ENCODE data around the gene SNRNP48. TPM values are rescaled to one million over a fixed set of nuclear protein-coding genes. Genes with fewer than 3 reads are reported as not detected.

The SNRNP48 gene
- polyA plus RNA-seq, 1 donor from 2014 or later, result 17.5 TPM

DNA sequence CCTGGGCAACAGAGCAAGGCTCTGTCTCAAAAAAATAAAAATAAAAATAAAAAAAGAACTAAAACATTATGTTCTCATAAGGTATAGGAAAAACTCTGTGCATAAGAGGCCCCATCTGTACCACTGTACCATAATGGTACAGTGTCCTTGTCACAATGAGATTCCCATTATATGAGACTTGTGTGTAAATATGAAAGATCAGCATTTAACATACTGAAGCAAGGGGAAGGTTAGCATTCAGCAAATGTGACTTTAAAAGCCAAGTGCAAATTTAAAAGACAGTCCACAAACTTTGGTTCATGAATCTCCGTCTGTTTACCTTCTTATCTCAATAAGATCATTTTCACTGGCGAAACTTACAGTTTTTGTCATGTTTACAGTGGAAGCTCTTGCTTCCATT, 32.3 kb upstream of the SNRNP48 start:
- Histone ChIP-seq H3K36me3 (ENCODE audit: insufficient read depth, low read length) (no peaks in the 10 kb centered on the region), H3K79me2 (replicated peaks; ENCODE audit: insufficient read depth, low read length) (no peaks in the 10 kb centered on the region)

DNA sequence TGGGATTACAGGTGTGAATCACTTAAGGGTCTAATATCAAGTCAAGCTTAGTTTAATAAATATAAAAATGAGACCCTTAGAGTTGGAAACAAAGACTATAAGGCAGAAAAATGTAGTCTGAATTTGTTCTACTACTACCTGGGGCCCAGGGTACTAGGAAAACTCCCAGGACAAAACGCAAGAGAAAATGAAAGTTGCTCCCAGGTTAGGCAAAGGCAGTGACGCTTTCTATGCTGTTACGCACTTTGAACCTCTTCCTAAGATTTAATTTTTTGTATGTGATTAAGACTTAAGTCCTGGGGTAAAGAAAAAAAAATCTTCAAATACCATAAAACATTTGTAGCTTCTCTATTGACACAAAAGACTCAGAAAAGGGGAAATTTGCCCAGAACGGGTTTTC, 31.2 kb upstream of the SNRNP48 start:
- Histone ChIP-seq H3K4me3 (ENCODE audit: low read length) (no peak overlapping the region), H3K9me2 (ENCODE audit: insufficient read depth, low read length) (no peaks in the 10 kb centered on the region), H3K36me3 (ENCODE audit: insufficient read depth, low read length) (no peaks in the 10 kb centered on the region), H3F3A (ENCODE audit: insufficient read depth, low read length, poor library complexity, severe bottlenecking) (no peaks in the 10 kb centered on the region), H2AFZ (ENCODE audit: low read depth, low read length) (no peak overlapping the region), H3K9me3 (ENCODE audit: low read length) (no peaks in the 10 kb centered on the region), H3K27ac (ENCODE audit: low read length) (no peak overlapping the region), H3K79me2 (replicated peaks; ENCODE audit: insufficient read depth, low read length) (no peaks in the 10 kb centered on the region), H3K27me3 (ENCODE audit: insufficient read depth, low read depth, low read length) (no peaks in the 10 kb centered on the region), H3K9ac (ENCODE audit: low read length) (no peak overlapping the region), H4K20me1 (ENCODE audit: insufficient read depth) (no peaks in the 10 kb centered on the region), H3K4me2 (ENCODE audit: low read length) (no peak overlapping the region)
- TF ChIP-seq MXI1 (conservative IDR thresholded peaks at IDR 0.05; ENCODE audit: poor library complexity, severe bottlenecking) (no peak), EP300 (conservative IDR thresholded peaks at IDR 0.05; ENCODE audit: poor library complexity, severe bottlenecking) (no peak), SMC3 (conservative IDR thresholded peaks at IDR 0.05; ENCODE audit: poor library complexity) (no peak), TAF1 (IDR thresholded peaks at IDR 0.05; ENCODE audit: low read depth) (no peak), RAD21 (conservative IDR thresholded peaks at IDR 0.05) (no peak), EZH2 (IDR thresholded peaks at IDR 0.05; ENCODE audit: borderline replicate concordance, insufficient read depth, low read length, poor library complexity, severe bottlenecking) (no peak), POLR2AphosphoS5 (IDR thresholded peaks at IDR 0.05) (no peak)
- TF ChIP-seq, protein P1, sequence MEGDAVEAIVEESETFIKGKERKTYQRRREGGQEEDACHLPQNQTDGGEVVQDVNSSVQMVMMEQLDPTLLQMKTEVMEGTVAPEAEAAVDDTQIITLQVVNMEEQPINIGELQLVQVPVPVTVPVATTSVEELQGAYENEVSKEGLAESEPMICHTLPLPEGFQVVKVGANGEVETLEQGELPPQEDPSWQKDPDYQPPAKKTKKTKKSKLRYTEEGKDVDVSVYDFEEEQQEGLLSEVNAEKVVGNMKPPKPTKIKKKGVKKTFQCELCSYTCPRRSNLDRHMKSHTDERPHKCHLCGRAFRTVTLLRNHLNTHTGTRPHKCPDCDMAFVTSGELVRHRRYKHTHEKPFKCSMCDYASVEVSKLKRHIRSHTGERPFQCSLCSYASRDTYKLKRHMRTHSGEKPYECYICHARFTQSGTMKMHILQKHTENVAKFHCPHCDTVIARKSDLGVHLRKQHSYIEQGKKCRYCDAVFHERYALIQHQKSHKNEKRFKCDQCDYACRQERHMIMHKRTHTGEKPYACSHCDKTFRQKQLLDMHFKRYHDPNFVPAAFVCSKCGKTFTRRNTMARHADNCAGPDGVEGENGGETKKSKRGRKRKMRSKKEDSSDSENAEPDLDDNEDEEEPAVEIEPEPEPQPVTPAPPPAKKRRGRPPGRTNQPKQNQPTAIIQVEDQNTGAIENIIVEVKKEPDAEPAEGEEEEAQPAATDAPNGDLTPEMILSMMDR (IDR thresholded peaks at IDR 0.05; ENCODE audit: poor library complexity, severe bottlenecking), result no peak
- TF ChIP-seq, protein P2, sequence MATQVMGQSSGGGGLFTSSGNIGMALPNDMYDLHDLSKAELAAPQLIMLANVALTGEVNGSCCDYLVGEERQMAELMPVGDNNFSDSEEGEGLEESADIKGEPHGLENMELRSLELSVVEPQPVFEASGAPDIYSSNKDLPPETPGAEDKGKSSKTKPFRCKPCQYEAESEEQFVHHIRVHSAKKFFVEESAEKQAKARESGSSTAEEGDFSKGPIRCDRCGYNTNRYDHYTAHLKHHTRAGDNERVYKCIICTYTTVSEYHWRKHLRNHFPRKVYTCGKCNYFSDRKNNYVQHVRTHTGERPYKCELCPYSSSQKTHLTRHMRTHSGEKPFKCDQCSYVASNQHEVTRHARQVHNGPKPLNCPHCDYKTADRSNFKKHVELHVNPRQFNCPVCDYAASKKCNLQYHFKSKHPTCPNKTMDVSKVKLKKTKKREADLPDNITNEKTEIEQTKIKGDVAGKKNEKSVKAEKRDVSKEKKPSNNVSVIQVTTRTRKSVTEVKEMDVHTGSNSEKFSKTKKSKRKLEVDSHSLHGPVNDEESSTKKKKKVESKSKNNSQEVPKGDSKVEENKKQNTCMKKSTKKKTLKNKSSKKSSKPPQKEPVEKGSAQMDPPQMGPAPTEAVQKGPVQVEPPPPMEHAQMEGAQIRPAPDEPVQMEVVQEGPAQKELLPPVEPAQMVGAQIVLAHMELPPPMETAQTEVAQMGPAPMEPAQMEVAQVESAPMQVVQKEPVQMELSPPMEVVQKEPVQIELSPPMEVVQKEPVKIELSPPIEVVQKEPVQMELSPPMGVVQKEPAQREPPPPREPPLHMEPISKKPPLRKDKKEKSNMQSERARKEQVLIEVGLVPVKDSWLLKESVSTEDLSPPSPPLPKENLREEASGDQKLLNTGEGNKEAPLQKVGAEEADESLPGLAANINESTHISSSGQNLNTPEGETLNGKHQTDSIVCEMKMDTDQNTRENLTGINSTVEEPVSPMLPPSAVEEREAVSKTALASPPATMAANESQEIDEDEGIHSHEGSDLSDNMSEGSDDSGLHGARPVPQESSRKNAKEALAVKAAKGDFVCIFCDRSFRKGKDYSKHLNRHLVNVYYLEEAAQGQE (IDR thresholded peaks at IDR 0.05; ENCODE audit: borderline replicate concordance), result no peak

More for the DNA sequence above, 32.3 kb upstream of the SNRNP48 start:
- no peaks in the 10 kb centered on the region for H4K20me1 ChIP-seq (ENCODE audit: insufficient read depth)
- no peaks in the 10 kb centered on the region for H3K9me2 ChIP-seq (ENCODE audit: insufficient read depth, low read length)
- H3K4me3 ChIP-seq (ENCODE audit: low read length), result no peak overlapping the region
- no peaks in the 10 kb centered on the region for H3F3A ChIP-seq (ENCODE audit: insufficient read depth, low read length, poor library complexity, severe bottlenecking)
- no peak overlapping the region for H3K9ac ChIP-seq (ENCODE audit: low read length)
- no peak for TF ChIP-seq MXI1 (conservative IDR thresholded peaks at IDR 0.05; ENCODE audit: poor library complexity, severe bottlenecking)
- no peak overlapping the region for H3K4me2 ChIP-seq (ENCODE audit: low read length)
- H2AFZ ChIP-seq (ENCODE audit: low read depth, low read length), result no peak overlapping the region
- no peak overlapping the region for H3K27ac ChIP-seq (ENCODE audit: low read length)
- no peaks in the 10 kb centered on the region for H3K9me3 ChIP-seq (ENCODE audit: low read length)
- no peaks in the 10 kb centered on the region for H3K27me3 ChIP-seq (ENCODE audit: insufficient read depth, low read depth, low read length)

DNA sequence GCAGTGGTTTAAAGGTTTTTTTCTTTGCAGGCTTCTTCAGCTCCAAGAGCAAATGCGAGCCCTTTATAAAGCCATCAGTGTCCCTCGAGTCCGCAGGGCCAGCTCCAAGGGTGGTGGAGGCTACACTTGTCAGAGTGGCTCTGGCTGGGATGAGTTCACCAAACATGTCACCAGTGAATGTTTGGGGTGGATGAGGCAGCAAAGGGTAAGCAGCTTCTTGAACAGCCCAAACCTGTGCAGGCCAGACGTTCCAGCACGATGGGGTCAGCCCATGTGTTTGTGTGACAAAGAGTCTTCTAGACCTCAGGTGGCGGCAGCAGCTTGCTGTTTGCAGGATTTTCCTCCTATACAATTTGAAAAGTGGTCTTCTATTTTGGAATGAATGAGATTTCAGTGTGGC, 30.8 kb upstream of the SNRNP48 start:
- Histone ChIP-seq H2AFZ (ENCODE audit: low read depth, low read length) (no peak overlapping the region), H3K9me3 (ENCODE audit: low read length) (no peaks in the 10 kb centered on the region), H3K79me2 (replicated peaks; ENCODE audit: insufficient read depth, low read length) (no peaks in the 10 kb centered on the region), H3F3A (ENCODE audit: insufficient read depth, low read length, poor library complexity, severe bottlenecking) (no peaks in the 10 kb centered on the region), H3K4me2 (ENCODE audit: low read length) (no peak overlapping the region), H3K4me3 (ENCODE audit: low read length) (no peak overlapping the region), H3K9ac (ENCODE audit: low read length) (no peak overlapping the region), H3K36me3 (ENCODE audit: insufficient read depth, low read length) (no peaks in the 10 kb centered on the region), H3K27me3 (ENCODE audit: insufficient read depth, low read depth, low read length) (no peaks in the 10 kb centered on the region), H3K9me2 (ENCODE audit: insufficient read depth, low read length) (no peaks in the 10 kb centered on the region), H4K20me1 (ENCODE audit: insufficient read depth) (no peaks in the 10 kb centered on the region), H3K27ac (ENCODE audit: low read length) (no peak overlapping the region)
- TF ChIP-seq EZH2 (IDR thresholded peaks at IDR 0.05; ENCODE audit: borderline replicate concordance, insufficient read depth, low read length, poor library complexity, severe bottlenecking), result no peak
- no peak for TF ChIP-seq RAD21 (conservative IDR thresholded peaks at IDR 0.05)
- TF ChIP-seq SMC3 (conservative IDR thresholded peaks at IDR 0.05; ENCODE audit: poor library complexity), result no peak
- TF ChIP-seq, protein P2 (IDR thresholded peaks at IDR 0.05; ENCODE audit: borderline replicate concordance), result no peak
- TF ChIP-seq MXI1 (conservative IDR thresholded peaks at IDR 0.05; ENCODE audit: poor library complexity, severe bottlenecking), result no peak
- TF ChIP-seq TAF1 (IDR thresholded peaks at IDR 0.05; ENCODE audit: low read depth), result no peak
- TF ChIP-seq, protein P1 (IDR thresholded peaks at IDR 0.05; ENCODE audit: poor library complexity, severe bottlenecking), result no peak
- no peak for TF ChIP-seq POLR2AphosphoS5 (IDR thresholded peaks at IDR 0.05)
- TF ChIP-seq EP300 (conservative IDR thresholded peaks at IDR 0.05; ENCODE audit: poor library complexity, severe bottlenecking), result no peak

All from neural cell (in vitro differentiated cells).